Measurements from ENCODE around the gene HOXB4. TPM values are rescaled to one million over a fixed set of nuclear protein-coding genes. Genes with fewer than 3 reads are reported as not detected.

The HOXB4 gene
- total RNA-seq, 1 donor from 2014 or later: 6.5 TPM

GRCh38 chr17:48624544-48625494 lies 46.7 kb upstream of the HOXB4 start:
- TF ChIP-seq, protein P1, sequence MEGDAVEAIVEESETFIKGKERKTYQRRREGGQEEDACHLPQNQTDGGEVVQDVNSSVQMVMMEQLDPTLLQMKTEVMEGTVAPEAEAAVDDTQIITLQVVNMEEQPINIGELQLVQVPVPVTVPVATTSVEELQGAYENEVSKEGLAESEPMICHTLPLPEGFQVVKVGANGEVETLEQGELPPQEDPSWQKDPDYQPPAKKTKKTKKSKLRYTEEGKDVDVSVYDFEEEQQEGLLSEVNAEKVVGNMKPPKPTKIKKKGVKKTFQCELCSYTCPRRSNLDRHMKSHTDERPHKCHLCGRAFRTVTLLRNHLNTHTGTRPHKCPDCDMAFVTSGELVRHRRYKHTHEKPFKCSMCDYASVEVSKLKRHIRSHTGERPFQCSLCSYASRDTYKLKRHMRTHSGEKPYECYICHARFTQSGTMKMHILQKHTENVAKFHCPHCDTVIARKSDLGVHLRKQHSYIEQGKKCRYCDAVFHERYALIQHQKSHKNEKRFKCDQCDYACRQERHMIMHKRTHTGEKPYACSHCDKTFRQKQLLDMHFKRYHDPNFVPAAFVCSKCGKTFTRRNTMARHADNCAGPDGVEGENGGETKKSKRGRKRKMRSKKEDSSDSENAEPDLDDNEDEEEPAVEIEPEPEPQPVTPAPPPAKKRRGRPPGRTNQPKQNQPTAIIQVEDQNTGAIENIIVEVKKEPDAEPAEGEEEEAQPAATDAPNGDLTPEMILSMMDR (IDR thresholded peaks at IDR 0.05; ENCODE audit: unreplicated experiment): no peak
- H3K27me3 Mint-ChIP-seq (ENCODE audit: unreplicated experiment): peaks cover 31% of the 10 kb centered on the region
- H3K4me3 Mint-ChIP-seq (ENCODE audit: unreplicated experiment): no peak overlapping the region
- no peak overlapping the region for H3K27ac Mint-ChIP-seq (ENCODE audit: unreplicated experiment)
- no peak for DNase-seq (ENCODE audit: low spot score)
- no peaks in the 10 kb centered on the region for H3K9me3 Mint-ChIP-seq (ENCODE audit: unreplicated experiment)
- H3K36me3 Mint-ChIP-seq (ENCODE audit: low read depth, unreplicated experiment): no peaks in the 10 kb centered on the region
- H3K4me1 Mint-ChIP-seq (ENCODE audit: unreplicated experiment): peaks cover 15% of the 10 kb centered on the region

DNA sequence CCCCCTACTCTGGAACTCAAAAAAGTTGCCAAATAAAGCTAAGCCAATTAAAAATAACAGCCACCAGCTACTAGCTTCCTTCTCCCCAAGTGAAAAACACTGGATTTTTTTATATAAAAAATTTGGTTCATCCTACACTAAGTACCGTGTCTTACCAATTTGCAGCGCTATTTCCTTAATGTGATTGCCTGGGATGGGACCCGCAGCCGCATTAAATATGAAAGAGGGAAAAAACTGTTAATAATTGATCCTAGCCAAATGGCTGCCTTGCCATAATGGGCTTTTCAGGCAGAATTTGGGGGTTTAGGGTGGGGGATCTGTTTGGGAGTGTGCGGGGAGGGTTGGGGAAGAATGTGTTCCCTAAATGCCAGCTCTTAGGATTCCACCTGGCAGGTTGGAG lies 46.0 kb upstream of the HOXB4 start:
- H3K27ac Mint-ChIP-seq (ENCODE audit: unreplicated experiment): no peak overlapping the region
- no peaks in the 10 kb centered on the region for H3K36me3 Mint-ChIP-seq (ENCODE audit: low read depth, unreplicated experiment)
- H3K27me3 Mint-ChIP-seq (ENCODE audit: unreplicated experiment): peaks cover 28% of the 10 kb centered on the region
- no peak for DNase-seq (ENCODE audit: low spot score)
- no peaks in the 10 kb centered on the region for H3K9me3 Mint-ChIP-seq (ENCODE audit: unreplicated experiment)
- H3K4me3 Mint-ChIP-seq (ENCODE audit: unreplicated experiment): no peak overlapping the region
- TF ChIP-seq, protein P1 (IDR thresholded peaks at IDR 0.05; ENCODE audit: unreplicated experiment): no peak
- H3K4me1 Mint-ChIP-seq (ENCODE audit: unreplicated experiment): peaks cover 20% of the 10 kb centered on the region

GRCh38 chr17:48623583-48623982 lies 45.4 kb upstream of the HOXB4 start:
- no peak overlapping the region for H3K4me3 Mint-ChIP-seq (ENCODE audit: unreplicated experiment)
- TF ChIP-seq, protein P1 (IDR thresholded peaks at IDR 0.05; ENCODE audit: unreplicated experiment): no peak
- peaks cover 24% of the 10 kb centered on the region for H3K4me1 Mint-ChIP-seq (ENCODE audit: unreplicated experiment)
- no peaks in the 10 kb centered on the region for H3K36me3 Mint-ChIP-seq (ENCODE audit: low read depth, unreplicated experiment)
- H3K27me3 Mint-ChIP-seq (ENCODE audit: unreplicated experiment): peaks cover 30% of the 10 kb centered on the region
- no peak overlapping the region for H3K27ac Mint-ChIP-seq (ENCODE audit: unreplicated experiment)
- no peaks in the 10 kb centered on the region for H3K9me3 Mint-ChIP-seq (ENCODE audit: unreplicated experiment)
- no peak for DNase-seq (ENCODE audit: low spot score)

GRCh38 chr17:48622857-48623256 lies 44.7 kb upstream of the HOXB4 start:
- peaks cover 24% of the 10 kb centered on the region for H3K4me1 Mint-ChIP-seq (ENCODE audit: unreplicated experiment)
- H3K4me3 Mint-ChIP-seq (ENCODE audit: unreplicated experiment): no peak overlapping the region
- DNase-seq (ENCODE audit: low spot score): no peak
- H3K27ac Mint-ChIP-seq (ENCODE audit: unreplicated experiment): no peak overlapping the region
- TF ChIP-seq, protein P1 (IDR thresholded peaks at IDR 0.05; ENCODE audit: unreplicated experiment): no peak
- no peaks in the 10 kb centered on the region for H3K36me3 Mint-ChIP-seq (ENCODE audit: low read depth, unreplicated experiment)
- H3K27me3 Mint-ChIP-seq (ENCODE audit: unreplicated experiment): peaks cover 32% of the 10 kb centered on the region
- no peaks in the 10 kb centered on the region for H3K9me3 Mint-ChIP-seq (ENCODE audit: unreplicated experiment)

Data from endothelial cell (in vitro differentiated cells).